ENCODE data around the gene DNAJC27.

Gene DNAJC27

DNA sequence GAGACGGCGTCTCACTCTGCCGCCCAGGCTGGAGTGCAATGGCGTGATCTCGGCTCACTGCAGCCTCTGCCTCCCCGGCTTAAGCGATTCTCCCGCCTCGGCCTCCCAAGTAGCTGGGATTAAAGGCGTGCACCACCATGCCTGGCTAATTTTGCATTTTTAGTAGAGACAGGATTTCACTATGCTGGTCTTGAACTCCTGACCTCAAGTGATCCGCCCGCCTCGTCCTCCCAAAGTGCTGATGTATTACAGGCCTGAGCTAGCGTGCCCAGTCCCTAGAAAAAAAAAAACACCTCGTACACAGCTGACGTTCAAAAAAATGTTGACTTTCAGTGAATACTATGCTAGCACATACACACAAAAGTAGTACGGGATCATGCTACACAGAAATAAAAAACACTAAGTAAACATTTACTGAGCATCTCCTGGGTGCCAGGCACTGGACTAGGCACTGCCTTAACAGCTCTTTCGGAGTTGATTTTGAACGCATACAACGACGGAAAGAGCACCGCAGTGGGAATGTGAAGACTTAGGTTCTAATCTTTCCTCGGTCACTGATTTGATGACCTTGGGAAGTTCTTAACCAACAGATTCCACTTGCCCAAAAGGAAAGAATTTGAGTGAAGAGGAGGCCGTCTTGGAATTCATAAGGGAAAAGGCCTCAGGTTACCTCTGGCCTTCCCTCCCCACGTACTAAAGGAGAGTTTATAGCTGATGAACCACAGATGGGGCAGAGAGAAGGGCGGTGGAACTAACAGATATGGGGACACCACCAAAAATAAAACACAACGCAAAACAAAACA lies 1.1 kb downstream of the DNAJC27 start:
- peak; percentile 25 for DNase-seq (ENCODE audit: low read depth, low spot score)

- DNase-seq (ENCODE audit: low read depth, low spot score) = no peak
These were observed 2.0 kb downstream of the DNAJC27 start for GRCh38 chr2:24969784-24970183.

DNA sequence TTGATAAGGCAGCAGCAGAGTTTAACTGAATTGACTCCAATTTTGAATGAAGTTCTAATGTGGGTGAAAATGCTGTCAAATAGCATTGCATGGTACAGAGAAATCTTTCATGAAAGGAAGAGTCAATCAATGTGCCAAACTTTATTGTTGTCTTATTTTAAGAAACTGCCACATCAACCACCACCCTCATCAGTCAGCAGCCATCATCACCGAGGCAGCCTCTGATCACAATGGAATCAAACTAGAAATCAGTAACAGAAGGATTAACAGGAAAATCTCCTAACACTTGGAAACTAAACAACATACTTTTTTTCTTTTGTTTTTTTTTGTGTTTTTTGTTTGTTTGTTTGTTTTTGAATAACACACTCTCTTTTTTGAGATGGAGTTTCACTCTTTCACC lies 9.9 kb downstream of the DNAJC27 start:
- no peak for DNase-seq (ENCODE audit: low read depth, low spot score)

- no peak for DNase-seq (ENCODE audit: low read depth, low spot score)
These were observed 12.0 kb downstream of the DNAJC27 start for GRCh38 chr2:24959761-24960160.

DNA sequence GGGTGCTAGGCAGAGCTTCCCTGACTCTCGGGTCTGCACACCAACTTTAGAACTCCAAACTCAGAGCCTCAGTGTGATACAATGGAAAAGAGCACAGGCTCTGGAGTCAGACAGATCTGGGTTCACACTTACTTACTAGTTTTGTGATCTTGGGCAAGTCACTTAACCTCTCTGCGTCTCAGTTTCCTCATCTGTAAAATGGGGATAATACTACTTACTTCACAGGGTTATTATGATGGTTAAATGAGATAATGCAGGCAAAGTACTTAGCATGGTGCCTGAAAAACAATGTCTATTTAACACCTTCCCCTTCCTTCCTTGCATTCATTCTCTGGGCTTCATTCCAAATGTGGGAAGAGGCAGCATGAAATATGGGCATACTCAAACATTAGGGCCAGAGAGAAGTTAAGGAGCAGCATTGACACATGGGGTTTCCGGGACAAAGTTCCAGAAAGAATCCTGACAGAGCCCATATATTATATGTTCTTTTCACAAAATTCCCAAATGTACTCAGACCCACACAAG lies 13.3 kb downstream of the DNAJC27 start:
- DNase-seq (ENCODE audit: low read depth, low spot score) = no peak

DNA sequence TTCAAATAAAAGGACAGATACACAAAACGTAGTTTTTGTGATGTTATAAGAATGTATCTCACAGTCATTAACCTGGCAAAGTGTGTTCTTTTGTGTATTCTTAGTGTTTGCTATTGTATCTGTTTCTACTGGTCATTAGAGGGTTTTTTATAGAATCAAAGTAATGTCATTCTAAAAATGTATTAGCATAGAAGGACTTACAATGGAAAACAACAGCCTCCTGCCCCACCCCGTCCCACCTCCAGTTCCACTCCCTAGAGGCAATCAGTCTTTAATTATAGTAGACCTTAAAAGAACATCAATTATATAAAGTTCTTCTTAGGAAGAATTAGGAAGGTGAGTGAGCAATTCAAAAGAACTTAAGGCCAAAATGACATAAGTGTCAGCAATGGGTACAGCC lies 13.8 kb downstream of the DNAJC27 start:
- DNase-seq (ENCODE audit: low read depth, low spot score) = no peak

DNA sequence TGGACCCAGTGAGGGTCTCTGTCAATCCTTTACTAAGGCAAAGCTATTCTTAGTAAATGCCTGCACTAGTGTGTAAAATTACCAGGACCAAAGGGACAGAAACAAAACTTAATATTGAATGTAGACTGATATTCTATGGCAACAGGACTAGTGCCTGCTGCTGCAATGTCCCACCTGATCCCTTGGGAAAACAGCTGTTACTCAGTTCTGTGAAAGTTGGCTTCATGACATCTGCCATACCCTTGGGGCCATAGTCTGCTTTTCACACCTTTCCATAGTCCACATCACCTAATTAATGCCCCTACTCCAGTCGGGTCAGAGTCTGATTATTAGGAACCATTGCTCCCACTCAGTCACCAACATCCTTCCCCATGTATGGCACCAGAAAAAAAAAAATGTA lies 14.5 kb downstream of the DNAJC27 start:
- DNase-seq (ENCODE audit: low read depth, low spot score) = no peak

DNA sequence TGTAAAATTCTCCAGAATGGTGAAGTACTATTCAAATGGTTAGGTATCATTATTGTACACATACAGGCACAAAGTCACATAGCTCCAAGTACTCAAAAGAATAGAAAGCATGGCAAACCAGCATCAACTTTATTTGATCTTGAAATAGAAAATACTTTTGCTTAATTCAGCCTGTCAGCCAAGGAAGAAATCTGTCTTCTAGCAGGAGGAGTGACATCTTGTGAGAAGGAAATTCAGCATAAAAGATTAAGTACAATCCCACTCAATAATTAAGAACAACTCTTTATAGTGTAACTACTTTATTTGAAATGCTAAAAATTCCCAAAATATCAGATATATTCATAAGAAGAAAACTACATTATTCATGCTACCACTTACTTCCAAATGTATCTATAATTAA lies 15.8 kb downstream of the DNAJC27 start:
- DNase-seq (ENCODE audit: low read depth, low spot score) = no peak

- DNase-seq (ENCODE audit: low read depth, low spot score) = no peak
These were observed 16.5 kb downstream of the DNAJC27 start for GRCh38 chr2:24955232-24955631.

GRCh38 chr2:24950102-24950501 lies 21.7 kb downstream of the DNAJC27 start:
- no peak for DNase-seq (ENCODE audit: low read depth, low spot score)

DNA sequence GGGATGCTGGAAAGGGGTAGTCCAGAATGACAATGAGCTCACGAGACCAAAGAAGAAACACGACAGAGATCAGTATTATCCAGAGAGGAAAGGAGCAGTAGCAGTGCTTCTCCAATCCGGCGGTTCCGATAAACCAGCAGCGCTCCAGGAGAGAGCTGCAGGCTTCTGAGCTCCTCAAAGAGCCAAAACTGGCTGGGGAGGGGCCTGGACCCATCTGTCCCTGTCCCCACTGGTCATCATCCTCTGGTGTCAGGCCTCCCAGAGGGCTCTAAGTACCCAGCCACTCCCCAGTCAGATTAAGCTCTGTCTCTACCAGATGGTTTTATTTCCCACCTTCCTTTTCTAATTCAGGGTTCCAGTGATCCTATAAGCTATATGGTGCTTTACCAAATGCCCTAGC lies 23.2 kb downstream of the DNAJC27 start:
- DNase-seq (ENCODE audit: low read depth, low spot score) = no peak

DNA sequence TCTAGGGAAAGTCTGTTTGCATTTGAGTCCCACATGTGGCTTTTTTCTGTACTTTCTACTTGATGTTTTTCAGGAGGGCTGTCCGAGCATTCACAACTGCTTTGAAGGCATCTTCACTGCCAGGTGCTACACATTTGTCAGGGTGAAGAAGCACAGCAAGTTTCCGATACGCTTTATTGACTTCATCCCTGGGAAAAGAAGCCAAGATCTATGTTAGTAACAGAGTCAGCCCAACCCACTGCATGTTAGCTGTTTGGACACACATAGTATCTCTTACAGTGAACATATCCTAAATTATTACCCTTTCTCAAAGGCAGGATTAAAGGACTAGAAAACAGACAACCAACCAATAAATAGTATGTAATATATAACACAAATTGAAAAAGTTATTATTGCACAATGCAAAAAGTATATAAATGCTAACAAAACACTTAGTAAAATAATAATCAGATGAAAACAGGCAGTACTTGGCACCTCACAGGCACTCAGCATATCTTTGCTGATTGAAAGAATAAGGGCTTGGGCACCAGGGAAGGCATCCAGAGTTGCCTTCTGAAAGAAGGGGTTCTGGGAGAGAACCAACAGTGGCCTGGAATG lies 24.1 kb downstream of the DNAJC27 start:
- no peak for DNase-seq (ENCODE audit: low read depth, low spot score)

- DNase-seq (ENCODE audit: low read depth, low spot score) = no peak
These were observed 25.8 kb downstream of the DNAJC27 start for GRCh38 chr2:24945907-24946306.

- no peak for DNase-seq (ENCODE audit: low read depth, low spot score)
These were observed 28.2 kb downstream of the DNAJC27 start for GRCh38 chr2:24943427-24944053.

DNA sequence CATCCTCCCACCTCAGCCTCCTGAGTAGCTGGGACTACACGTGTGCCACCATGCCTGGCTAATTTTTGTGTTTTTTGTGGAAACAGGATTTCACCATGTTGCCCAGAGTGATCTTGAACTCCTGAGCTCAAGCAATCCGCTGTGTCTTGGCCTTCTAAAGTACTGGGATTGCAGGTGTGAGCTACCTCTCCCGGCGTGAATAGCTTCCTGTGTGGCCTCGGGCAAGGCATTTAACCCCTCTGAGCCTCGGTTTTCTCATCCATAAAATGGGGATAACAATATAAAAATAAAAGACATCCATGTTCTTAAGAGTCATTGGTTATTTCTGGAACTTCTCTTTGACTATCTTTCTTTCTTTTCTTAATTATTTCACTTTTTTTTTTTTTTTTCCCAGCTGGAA lies 32.4 kb downstream of the DNAJC27 start:
- no peak for DNase-seq (ENCODE audit: low read depth, low spot score)

- no peak for DNase-seq (ENCODE audit: low read depth, low spot score)
These were observed 34.5 kb downstream of the DNAJC27 start for GRCh38 chr2:24937236-24937635.

GRCh38 chr2:24935145-24935544 lies 36.6 kb downstream of the DNAJC27 start:
- no peak for DNase-seq (ENCODE audit: low read depth, low spot score)

DNA sequence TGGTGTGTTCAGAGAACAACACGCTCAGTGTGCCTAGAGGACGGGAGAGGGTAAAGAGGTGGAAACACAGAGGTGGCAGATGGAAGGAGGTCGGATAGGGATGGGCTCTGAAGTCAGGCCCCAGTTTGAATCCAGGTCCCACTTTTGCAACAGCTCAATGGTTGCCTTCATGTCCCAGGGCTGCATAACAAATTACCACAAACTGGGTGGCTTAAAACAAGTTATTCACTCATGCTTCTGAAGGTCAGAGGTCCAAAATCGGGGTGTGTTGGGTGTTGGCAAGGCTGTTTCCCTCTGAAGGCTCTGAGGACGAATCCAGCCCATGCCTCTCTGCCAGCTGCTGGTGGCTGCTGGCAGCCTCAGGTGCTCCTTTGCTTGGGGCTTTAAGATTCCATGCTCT lies 39.0 kb downstream of the DNAJC27 start:
- DNase-seq (ENCODE audit: low read depth, low spot score) = no peak

GRCh38 chr2:24930768-24931167 lies 41.0 kb downstream of the DNAJC27 start:
- no peak for DNase-seq (ENCODE audit: low read depth, low spot score)

DNA sequence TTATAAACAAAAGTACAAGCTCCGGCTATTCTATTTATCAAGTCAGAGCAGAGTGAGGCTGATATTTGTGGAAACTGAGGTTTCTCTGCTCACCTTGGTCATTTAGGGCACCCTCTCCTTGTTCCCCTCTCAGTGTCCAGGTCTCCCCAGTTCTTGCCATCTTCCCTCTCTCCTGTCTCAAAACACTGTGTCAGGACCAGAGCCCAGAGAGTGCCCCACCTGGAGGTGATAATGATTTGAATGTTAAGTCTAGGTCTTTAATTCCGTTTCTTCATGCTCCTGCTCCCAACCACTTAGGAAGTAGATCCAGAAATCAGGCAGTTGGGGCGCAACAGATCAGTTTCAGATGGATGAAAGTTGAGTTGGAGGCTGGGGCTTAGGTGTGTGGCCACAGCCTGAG lies 42.5 kb downstream of the DNAJC27 start:
- DNase-seq (ENCODE audit: low read depth, low spot score) = no peak

DNA sequence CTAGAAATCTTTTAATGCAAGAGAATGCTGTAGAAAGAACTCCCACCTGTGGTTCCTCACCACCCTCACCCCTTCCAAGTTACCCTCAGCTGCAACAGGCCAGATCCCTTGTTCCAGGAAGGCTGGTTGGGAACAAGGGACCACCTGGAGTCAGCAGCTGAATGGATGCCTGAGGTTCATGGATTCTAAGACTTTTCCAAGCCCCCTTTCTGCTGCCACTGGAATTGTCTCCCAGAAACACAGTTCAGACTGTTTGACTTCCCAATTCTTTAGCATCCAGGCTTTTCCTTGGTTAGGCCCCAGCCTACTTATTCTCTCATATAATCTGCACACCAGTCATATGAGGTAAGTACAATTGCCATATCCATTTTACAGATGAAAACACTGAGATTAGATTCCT lies 43.7 kb downstream of the DNAJC27 start:
- no peak for DNase-seq (ENCODE audit: low read depth, low spot score)

GRCh38 chr2:24926602-24927252 lies 45.0 kb downstream of the DNAJC27 start:
- DNase-seq (ENCODE audit: low read depth, low spot score) = no peak
